ENCODE data around the gene SEPHS2.

The SEPHS2 gene

DNA sequence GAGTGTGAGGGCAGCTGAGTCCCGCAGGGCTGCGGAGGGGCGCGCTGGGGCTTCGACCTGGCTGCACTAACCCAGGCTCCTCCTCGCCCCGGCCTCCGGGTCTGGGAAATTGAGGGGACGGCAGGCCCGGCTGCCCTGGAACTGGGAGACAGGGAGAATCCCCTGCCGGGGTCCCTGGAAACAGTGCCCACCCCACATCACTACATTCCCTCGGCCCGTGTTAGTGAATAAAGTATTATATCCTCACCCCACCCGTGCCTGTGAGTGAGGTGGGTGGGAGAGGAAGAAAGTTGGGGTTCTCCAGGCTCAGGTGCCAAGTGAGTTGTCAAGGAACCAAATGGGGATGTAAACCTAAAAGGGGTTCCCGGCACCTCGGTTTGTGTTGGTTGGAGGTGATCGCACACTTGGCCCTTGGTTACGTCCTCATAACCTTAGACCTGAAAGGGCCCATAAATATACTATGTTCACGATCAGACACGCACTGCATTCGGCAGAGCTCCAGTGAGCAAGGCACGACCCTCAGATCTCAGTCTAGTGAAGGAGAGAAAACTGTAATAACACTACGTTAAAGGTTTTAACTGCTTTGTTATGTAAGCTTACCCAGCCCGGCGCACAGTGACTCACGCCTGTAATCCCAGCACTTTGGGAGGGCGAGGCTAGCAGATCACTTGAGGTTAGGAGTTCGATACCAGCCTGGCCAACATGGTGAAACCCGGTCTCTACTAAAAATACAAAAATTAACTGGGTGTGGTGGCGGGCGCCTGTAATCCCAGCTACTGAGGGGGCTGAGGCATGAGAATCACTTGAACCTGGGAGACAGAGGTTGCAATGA, 27.1 kb downstream of the SEPHS2 start:
- H3K4me1 ChIP-seq (ENCODE audit: control insufficient read depth, insufficient read depth, low read length): peaks cover 8% of the 10 kb centered on the region
- H3K4me2 ChIP-seq (ENCODE audit: low read length): peak overlapping the region; percentile 99
- peak overlapping the region; percentile 69 for H3K9ac ChIP-seq (ENCODE audit: low read depth, low read length)
- no peaks in the 10 kb centered on the region for H3K9me3 ChIP-seq (replicated peaks; ENCODE audit: low read length)
- H3K27me3 ChIP-seq (ENCODE audit: control insufficient read depth, insufficient read depth, low read length): no peaks in the 10 kb centered on the region
- peak overlapping the region; percentile 84 for H3K4me3 ChIP-seq (ENCODE audit: low read length)
- peaks cover 18% of the 10 kb centered on the region for H3K36me3 ChIP-seq (ENCODE audit: insufficient read depth, low read length)

DNA sequence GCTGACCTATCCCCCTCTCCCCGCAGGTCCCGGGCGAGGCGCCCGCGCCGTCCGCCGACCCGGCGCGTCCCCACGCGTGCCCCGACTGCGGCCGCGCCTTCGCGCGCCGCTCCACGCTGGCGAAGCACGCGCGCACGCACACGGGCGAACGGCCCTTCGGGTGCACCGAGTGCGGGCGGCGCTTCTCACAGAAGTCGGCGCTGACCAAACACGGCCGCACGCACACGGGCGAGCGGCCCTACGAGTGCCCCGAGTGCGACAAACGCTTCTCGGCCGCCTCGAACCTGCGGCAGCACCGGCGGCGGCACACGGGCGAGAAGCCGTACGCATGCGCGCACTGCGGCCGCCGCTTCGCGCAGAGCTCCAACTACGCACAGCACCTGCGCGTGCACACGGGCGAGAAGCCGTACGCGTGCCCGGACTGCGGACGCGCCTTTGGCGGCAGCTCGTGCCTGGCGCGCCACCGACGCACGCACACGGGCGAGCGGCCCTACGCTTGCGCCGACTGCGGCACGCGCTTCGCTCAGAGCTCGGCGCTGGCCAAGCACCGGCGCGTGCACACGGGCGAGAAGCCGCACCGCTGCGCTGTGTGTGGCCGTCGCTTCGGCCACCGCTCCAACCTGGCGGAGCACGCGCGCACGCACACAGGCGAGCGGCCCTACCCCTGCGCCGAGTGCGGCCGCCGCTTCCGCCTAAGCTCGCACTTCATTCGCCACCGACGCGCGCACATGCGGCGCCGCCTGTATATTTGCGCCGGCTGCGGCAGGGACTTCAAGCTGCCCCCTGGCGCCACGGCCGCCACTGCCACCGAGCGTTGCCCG, 27.9 kb downstream of the SEPHS2 start:
- Histone ChIP-seq H3K9ac (ENCODE audit: low read depth, low read length) (peak overlapping the region; percentile 69), H3K27me3 (ENCODE audit: control insufficient read depth, insufficient read depth, low read length) (no peaks in the 10 kb centered on the region)

DNA sequence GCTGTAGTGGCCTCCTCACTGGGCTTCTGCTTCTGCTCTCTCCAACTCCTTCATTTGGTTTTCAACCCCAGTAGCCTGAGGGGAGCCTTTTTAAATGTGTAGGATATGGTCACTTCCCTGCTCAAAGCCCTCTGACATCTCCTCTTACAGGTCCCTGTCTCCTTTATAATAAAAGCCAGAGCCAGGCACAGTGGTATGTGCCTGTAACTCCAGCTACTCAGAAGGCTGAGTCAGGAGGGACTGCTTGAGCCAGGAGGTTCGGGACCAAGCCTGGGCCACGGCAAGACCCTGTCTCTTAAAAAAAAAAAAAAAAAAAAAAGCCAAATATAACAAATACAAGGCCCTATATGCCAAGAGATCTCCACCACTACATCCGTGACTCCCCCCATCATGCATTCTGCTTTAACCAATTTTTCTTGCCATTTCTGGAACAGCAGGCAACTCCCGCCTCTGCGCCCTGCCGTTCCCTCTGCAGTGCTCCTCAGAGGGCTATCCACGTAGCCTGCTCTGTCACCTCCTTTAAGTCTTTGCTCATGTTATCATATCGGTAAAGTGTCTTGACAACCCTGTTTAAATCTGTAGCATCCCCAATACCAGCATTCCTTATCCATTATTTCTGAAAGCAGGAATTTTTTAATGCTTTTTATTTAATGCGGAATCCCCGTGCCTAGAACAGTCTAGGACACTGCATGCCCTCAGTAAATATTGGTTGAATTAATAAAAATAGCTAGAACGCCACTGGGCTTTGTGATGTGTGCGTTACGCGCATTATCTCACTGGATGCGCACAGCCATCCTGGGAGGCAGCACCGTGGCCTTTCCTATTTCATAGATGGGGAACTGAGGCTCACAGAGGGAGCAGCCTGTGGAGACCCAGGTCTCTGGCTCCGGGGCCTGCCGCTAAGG, 28.8 kb downstream of the SEPHS2 start:
- peak overlapping the region; percentile 84 for H3K4me3 ChIP-seq (ENCODE audit: low read length)
- peak overlapping the region; percentile 69 for H3K9ac ChIP-seq (ENCODE audit: low read depth, low read length)
- peaks cover 20% of the 10 kb centered on the region for H3K36me3 ChIP-seq (ENCODE audit: insufficient read depth, low read length)
- H3K4me1 ChIP-seq (ENCODE audit: control insufficient read depth, insufficient read depth, low read length): peaks cover 8% of the 10 kb centered on the region
- H3K9me3 ChIP-seq (replicated peaks; ENCODE audit: low read length): no peaks in the 10 kb centered on the region
- no peaks in the 10 kb centered on the region for H3K27me3 ChIP-seq (ENCODE audit: control insufficient read depth, insufficient read depth, low read length)
- peak overlapping the region; percentile 99 for H3K4me2 ChIP-seq (ENCODE audit: low read length)

More for the DNA sequence above, 27.9 kb downstream of the SEPHS2 start:
- no peaks in the 10 kb centered on the region for H3K9me3 ChIP-seq (replicated peaks; ENCODE audit: low read length)
- H3K4me1 ChIP-seq (ENCODE audit: control insufficient read depth, insufficient read depth, low read length): peaks cover 8% of the 10 kb centered on the region
- H3K4me2 ChIP-seq (ENCODE audit: low read length): peak overlapping the region; percentile 99
- peak overlapping the region; percentile 84 for H3K4me3 ChIP-seq (ENCODE audit: low read length)
- H3K36me3 ChIP-seq (ENCODE audit: insufficient read depth, low read length): peaks cover 15% of the 10 kb centered on the region

DNA sequence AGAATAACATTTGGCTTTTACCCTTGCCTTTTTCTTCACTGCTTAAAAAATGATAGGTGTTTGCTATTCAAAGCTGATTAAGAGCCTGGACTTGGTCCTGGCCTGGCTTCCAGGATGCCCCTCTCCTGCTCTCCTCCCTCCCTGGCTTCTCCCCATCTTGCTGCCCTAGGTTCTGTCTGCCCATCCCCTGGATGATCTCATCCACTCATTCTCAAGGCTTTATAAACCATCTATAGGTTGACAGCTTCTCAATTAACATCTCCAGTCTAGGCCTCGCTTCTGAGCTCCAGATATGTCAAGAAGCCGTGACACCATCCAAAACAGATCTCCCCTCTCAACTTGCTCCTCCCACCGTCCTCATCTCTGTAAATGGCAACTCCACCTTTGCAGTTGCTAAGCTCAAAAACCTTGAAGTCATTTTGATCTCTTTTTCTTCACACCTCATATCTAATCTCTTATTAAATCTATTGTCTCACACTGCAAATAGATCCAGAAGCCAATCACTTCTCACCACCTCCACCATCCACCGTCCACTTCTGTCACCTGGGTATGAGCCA, 29.5 kb downstream of the SEPHS2 start:
- Histone ChIP-seq H3K4me1 (ENCODE audit: control insufficient read depth, insufficient read depth, low read length) (peaks cover 8% of the 10 kb centered on the region), H3K9ac (ENCODE audit: low read depth, low read length) (no peak overlapping the region), H3K4me3 (ENCODE audit: low read length) (no peak overlapping the region), H3K36me3 (ENCODE audit: insufficient read depth, low read length) (peaks cover 27% of the 10 kb centered on the region), H3K9me3 (replicated peaks; ENCODE audit: low read length) (no peaks in the 10 kb centered on the region), H3K4me2 (ENCODE audit: low read length) (no peak overlapping the region), H3K27me3 (ENCODE audit: control insufficient read depth, insufficient read depth, low read length) (no peaks in the 10 kb centered on the region)

DNA sequence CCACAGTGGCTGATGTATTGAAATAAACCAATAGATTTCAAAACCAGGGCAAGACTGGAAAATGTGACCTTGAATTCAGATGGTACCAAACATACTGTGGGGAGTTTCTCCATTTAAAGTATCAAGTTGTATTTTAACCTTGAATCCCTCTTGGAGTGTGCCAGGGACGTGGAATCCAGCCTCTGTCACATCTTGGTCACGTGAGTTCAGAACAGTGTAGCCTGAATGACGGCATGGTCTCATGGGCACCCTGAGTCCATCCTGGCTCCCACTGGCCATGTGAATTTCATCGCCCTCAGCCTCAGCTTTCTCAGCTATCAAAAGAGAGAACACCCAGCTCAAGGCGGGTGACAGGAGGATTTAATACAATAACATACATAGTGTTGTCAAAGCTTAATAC, 31.5 kb downstream of the SEPHS2 start:
- H3K4me2 ChIP-seq (ENCODE audit: low read length): no peak overlapping the region
- H3K4me1 ChIP-seq (ENCODE audit: control insufficient read depth, insufficient read depth, low read length): peaks cover 15% of the 10 kb centered on the region
- no peaks in the 10 kb centered on the region for H3K9me3 ChIP-seq (replicated peaks; ENCODE audit: low read length)
- H3K27me3 ChIP-seq (ENCODE audit: control insufficient read depth, insufficient read depth, low read length): no peaks in the 10 kb centered on the region
- H3K4me3 ChIP-seq (ENCODE audit: low read length): no peak overlapping the region
- H3K9ac ChIP-seq (ENCODE audit: low read depth, low read length): no peak overlapping the region
- H3K36me3 ChIP-seq (ENCODE audit: insufficient read depth, low read length): peaks cover 34% of the 10 kb centered on the region

DNA sequence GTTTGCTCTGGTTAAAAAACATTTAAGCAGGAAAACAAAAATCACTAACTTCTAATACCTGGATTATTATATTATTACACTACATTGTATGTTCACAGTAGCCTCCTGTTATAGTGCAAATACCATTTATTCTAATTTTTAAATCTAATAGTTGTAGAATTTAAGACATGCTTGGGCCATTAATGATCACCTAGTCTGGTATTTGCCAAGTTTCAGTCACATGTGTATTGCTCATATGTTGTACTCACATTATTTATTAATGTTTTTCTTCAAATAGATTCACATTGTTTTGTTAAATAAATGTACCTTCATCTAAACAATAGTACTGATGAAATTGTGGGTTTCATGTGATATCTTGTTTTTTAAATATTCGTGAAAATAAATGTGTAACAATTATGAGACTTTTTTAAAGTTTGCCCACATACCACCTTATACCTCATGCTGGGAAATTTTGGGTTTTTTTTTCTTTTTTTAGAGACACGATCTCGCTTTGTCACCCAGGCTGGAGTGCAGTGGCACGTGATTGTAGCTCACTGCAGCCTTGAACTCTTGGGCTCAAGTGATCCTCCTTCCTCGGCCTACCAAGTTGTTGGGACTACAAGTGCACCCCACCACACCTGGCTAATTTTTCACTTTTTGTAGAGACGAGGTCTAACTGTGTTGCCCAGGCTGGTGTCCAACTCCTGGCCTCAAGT, 32.4 kb downstream of the SEPHS2 start:
- Histone ChIP-seq H3K9me3 (replicated peaks; ENCODE audit: low read length) (no peaks in the 10 kb centered on the region), H3K27me3 (ENCODE audit: control insufficient read depth, insufficient read depth, low read length) (no peaks in the 10 kb centered on the region), H3K9ac (ENCODE audit: low read depth, low read length) (no peak overlapping the region), H3K4me1 (ENCODE audit: control insufficient read depth, insufficient read depth, low read length) (peaks cover 21% of the 10 kb centered on the region), H3K36me3 (ENCODE audit: insufficient read depth, low read length) (peaks cover 34% of the 10 kb centered on the region), H3K4me2 (ENCODE audit: low read length) (no peak overlapping the region), H3K4me3 (ENCODE audit: low read length) (no peak overlapping the region)

DNA sequence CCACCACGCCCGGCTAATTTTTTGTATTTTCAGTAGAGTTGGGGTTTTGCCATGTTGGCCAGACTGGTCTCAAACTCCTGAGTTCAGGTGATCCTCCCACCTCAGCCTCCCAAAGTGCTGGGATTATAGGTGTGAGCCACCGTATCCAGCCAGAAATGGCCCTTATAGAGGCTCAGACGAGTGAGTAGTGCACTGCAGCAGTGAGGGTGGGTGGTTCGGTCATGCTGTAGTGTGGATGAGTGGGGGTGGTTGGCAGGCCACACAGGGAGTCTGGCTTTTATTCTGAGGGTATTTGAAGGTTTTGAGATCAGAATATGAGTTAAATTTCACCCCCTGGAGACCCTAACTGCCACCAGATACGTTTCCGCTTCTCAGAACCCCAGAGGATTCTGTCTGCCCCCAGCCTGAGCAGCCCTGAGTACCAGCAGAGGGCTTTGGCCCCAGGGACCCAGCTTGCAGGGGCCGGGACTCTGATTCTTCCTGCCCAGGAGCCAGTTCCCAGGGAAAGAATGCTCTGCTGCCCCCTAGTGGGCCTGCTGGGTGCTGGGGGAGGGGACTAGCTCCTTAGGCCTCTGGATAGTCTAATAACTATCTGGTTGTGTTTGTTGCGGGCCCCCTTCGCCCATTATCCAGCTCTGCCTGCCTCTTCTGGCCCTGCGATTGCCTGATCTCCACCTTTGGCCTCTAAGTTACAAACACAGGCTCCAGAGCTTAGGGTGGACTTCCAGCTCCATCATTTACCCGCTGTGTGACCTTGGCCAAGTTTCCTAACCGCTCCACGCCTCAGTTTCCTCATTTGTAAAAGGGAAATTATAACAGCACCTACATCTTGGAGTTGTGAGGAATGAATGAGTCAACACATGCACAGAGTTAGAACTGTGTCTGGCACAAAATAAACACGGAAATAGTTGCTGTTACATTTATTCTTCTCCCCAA, 36.3 kb downstream of the SEPHS2 start:
- Histone ChIP-seq H3K9ac (ENCODE audit: low read depth, low read length) (peak overlapping the region; percentile 18), H3K27me3 (ENCODE audit: control insufficient read depth, insufficient read depth, low read length) (no peaks in the 10 kb centered on the region), H3K4me3 (ENCODE audit: low read length) (peak overlapping the region; percentile 50), H3K4me1 (ENCODE audit: control insufficient read depth, insufficient read depth, low read length) (peaks cover 22% of the 10 kb centered on the region), H3K36me3 (ENCODE audit: insufficient read depth, low read length) (peaks cover 27% of the 10 kb centered on the region), H3K4me2 (ENCODE audit: low read length) (peak overlapping the region; percentile 81), H3K9me3 (replicated peaks; ENCODE audit: low read length) (no peaks in the 10 kb centered on the region)

DNA sequence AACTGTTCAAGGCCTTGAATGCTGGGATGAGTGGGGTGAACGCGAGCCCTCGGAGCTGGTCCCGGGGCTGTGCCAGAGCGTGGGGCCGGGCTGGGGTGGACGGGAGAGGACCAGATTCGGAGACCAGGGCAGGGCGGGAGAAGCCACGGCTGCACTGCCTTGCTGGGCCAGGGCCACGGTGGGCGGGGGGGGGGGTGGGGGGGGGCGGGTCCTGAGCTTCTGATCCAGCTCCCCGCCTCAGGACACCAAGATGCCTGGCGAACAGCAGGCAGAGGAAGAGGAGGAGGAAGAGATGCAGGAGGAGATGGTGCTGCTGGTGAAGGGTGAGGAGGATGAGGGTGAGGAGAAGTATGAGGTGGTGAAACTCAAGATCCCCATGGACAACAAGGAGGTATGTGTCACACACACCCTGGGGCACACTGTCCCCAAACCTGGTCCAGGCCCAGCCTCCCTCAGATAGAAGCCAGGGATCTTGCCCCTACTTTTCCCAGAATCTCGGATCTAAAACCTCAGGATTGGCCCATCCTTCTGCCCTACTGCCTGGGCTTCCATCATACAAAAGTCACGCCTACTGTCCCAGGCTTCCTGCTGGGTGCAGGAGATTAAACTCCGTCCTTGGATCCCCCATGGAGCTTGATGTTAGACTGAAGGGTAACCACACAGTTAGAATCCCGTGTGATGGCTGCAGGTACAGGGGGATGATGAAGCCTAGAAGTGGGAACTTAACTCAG, 37.7 kb downstream of the SEPHS2 start:
- Histone ChIP-seq H3K9me3 (replicated peaks; ENCODE audit: low read length) (no peaks in the 10 kb centered on the region), H3K9ac (ENCODE audit: low read depth, low read length) (peak overlapping the region; percentile 91), H3K4me3 (ENCODE audit: low read length) (peak overlapping the region; percentile 80), H3K36me3 (ENCODE audit: insufficient read depth, low read length) (peaks cover 19% of the 10 kb centered on the region), H3K4me1 (ENCODE audit: control insufficient read depth, insufficient read depth, low read length) (peaks cover 22% of the 10 kb centered on the region), H3K4me2 (ENCODE audit: low read length) (peak overlapping the region; percentile 83), H3K27me3 (ENCODE audit: control insufficient read depth, insufficient read depth, low read length) (no peaks in the 10 kb centered on the region)

DNA sequence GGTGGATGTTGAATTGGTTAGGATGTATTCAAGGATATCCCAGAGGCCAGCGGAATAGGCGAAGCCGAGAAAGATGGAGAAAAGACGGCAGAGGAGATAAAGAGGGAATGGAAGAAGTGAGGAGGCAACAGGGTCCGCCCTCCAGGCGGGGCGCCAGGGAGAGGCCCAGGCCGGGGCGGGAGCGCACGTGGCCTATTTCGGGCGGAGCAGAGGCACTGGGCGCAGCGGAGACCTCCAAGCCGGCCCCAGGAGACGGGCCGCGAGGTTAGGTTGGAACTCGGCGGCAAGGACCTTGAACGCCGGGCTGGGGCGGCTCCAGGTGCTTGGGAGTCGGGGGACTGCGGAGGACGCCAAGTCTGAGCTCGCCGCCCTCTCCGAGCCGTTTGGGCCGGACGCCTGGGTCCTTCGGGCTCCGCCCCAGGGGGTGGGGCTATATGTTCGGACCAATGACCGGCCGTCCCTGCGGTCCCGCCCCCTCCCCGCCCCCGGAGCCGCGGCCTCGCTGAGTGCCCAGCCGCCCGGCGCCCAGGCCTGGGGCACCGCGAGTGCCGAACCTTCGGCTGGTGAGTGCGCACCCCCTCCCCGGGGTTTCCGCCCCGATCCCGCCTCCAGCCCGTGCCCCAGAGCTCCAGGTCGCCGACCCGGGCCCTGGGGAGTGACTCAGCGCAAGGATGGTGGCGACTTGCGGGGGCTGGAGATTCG, 38.4 kb downstream of the SEPHS2 start, which contains the start of gene ZNF771:
Gene ZNF771, plus strand, starts transcription at position 505 of the 702 bp plus-strand sequence. CDS start 448 bp downstream, outside the sequence.
- H3K36me3 ChIP-seq (ENCODE audit: insufficient read depth, low read length): peaks cover 18% of the 10 kb centered on the region
- peaks cover 22% of the 10 kb centered on the region for H3K4me1 ChIP-seq (ENCODE audit: control insufficient read depth, insufficient read depth, low read length)
- H3K4me2 ChIP-seq (ENCODE audit: low read length): peak within 1 kb of the TSS; percentile 83
- no peaks in the 10 kb centered on the region for H3K27me3 ChIP-seq (ENCODE audit: control insufficient read depth, insufficient read depth, low read length)
- H3K4me3 ChIP-seq (ENCODE audit: low read length): peak within 1 kb of the TSS; percentile 80
- H3K9ac ChIP-seq (ENCODE audit: low read depth, low read length): peak within 1 kb of the TSS; percentile 91
- H3K9me3 ChIP-seq (replicated peaks; ENCODE audit: low read length): no peaks in the 10 kb centered on the region
